KOPT-K1 (cell line): ENCODE data around the gene FHL1.

ENCODE experiments used
- H3K27ac ChIP-seq: fragments of 200-600 bp; sonication (generic); 2 replicates; pipeline ENCODE4 v1.5.1; 2016; ENCODE audit warnings: antibody characterized with exemption, mild to moderate bottlenecking, low read depth, low read length; ENCODE audit not compliant: poor library complexity, severe bottlenecking
- H3K36me3 ChIP-seq: fragments of 200-600 bp; sonication (generic); 2 replicates; pipeline ENCODE4 v1.5.1; 2017; ENCODE audit warnings: antibody characterized with exemption, mild to moderate bottlenecking, low read length, moderate library complexity; ENCODE audit not compliant: insufficient read depth
- H3K9me3 ChIP-seq: fragments of 200-600 bp; sonication (generic); 2 replicates; pipeline ENCODE4 v1.5.1; 2017; ENCODE audit warnings: antibody characterized with exemption, low read length, mild to moderate bottlenecking; ENCODE audit not compliant: insufficient read depth, poor library complexity, severe bottlenecking

Gene FHL1

GRCh38 chrX:136190038-136190713 is 42.8 kb downstream of the FHL1 start:
- Histone ChIP-seq H3K36me3 (no peaks in the 10 kb centered on the region), H3K27ac (no peak overlapping the region), H3K9me3 (no peaks in the 10 kb centered on the region)

- Histone ChIP-seq H3K36me3 (no peaks in the 10 kb centered on the region), H3K27ac (no peak overlapping the region), H3K9me3 (no peaks in the 10 kb centered on the region)
Measured at GRCh38 chrX:136191171-136191570, 43.8 kb downstream of the FHL1 start.

GRCh38 chrX:136192135-136192534 is 44.8 kb downstream of the FHL1 start:
- Histone ChIP-seq H3K27ac (no peak overlapping the region), H3K36me3 (no peaks in the 10 kb centered on the region), H3K9me3 (no peaks in the 10 kb centered on the region)

- no peak overlapping the region for H3K27ac ChIP-seq
- no peaks in the 10 kb centered on the region for H3K36me3 ChIP-seq
- H3K9me3 ChIP-seq, result no peaks in the 10 kb centered on the region
Measured at GRCh38 chrX:136192839-136193414, 45.6 kb downstream of the FHL1 start.

- H3K9me3 ChIP-seq, result no peaks in the 10 kb centered on the region
Measured at GRCh38 chrX:136193771-136194170, 46.4 kb downstream of the FHL1 start.

GRCh38 chrX:136194536-136194935 is 47.2 kb downstream of the FHL1 start:
- Histone ChIP-seq H3K36me3 (no peaks in the 10 kb centered on the region), H3K9me3 (no peaks in the 10 kb centered on the region), H3K27ac (no peak overlapping the region)

More at GRCh38 chrX:136193771-136194170, 46.4 kb downstream of the FHL1 start:
- Histone ChIP-seq H3K36me3 (no peaks in the 10 kb centered on the region), H3K27ac (no peak overlapping the region)

- Histone ChIP-seq H3K36me3 (no peaks in the 10 kb centered on the region), H3K27ac (no peak overlapping the region), H3K9me3 (no peaks in the 10 kb centered on the region)
Measured at GRCh38 chrX:136195247-136195646, 47.9 kb downstream of the FHL1 start.

GRCh38 chrX:136196691-136197155 is 49.4 kb downstream of the FHL1 start:
- no peaks in the 10 kb centered on the region for H3K9me3 ChIP-seq
- H3K36me3 ChIP-seq, result no peaks in the 10 kb centered on the region
- H3K27ac ChIP-seq, result no peak overlapping the region

- no peak overlapping the region for H3K27ac ChIP-seq
- no peaks in the 10 kb centered on the region for H3K9me3 ChIP-seq
- no peaks in the 10 kb centered on the region for H3K36me3 ChIP-seq
Measured at GRCh38 chrX:136198010-136198409, 50.7 kb downstream of the FHL1 start.

GRCh38 chrX:136198678-136199243 is 51.4 kb downstream of the FHL1 start:
- no peak overlapping the region for H3K27ac ChIP-seq
- no peaks in the 10 kb centered on the region for H3K9me3 ChIP-seq
- no peaks in the 10 kb centered on the region for H3K36me3 ChIP-seq

- H3K27ac ChIP-seq, result no peak overlapping the region
- H3K36me3 ChIP-seq, result no peaks in the 10 kb centered on the region
- H3K9me3 ChIP-seq, result no peaks in the 10 kb centered on the region
Measured at GRCh38 chrX:136199365-136199764, 52.0 kb downstream of the FHL1 start.

- Histone ChIP-seq H3K27ac (no peak overlapping the region), H3K9me3 (no peaks in the 10 kb centered on the region), H3K36me3 (no peaks in the 10 kb centered on the region)
Measured at GRCh38 chrX:136200466-136200865, 53.1 kb downstream of the FHL1 start.

- Histone ChIP-seq H3K36me3 (no peaks in the 10 kb centered on the region), H3K27ac (no peak overlapping the region), H3K9me3 (no peaks in the 10 kb centered on the region)
Measured at GRCh38 chrX:136201601-136202000, 54.3 kb downstream of the FHL1 start.

- Histone ChIP-seq H3K27ac (no peak overlapping the region), H3K9me3 (no peaks in the 10 kb centered on the region), H3K36me3 (peaks cover 10% of the 10 kb centered on the region)
Measured at GRCh38 chrX:136202889-136203288, 55.6 kb downstream of the FHL1 start.

- Histone ChIP-seq H3K27ac (no peak overlapping the region), H3K9me3 (no peaks in the 10 kb centered on the region), H3K36me3 (peaks cover 15% of the 10 kb centered on the region)
Measured at GRCh38 chrX:136203438-136203837, 56.1 kb downstream of the FHL1 start.

- Histone ChIP-seq H3K36me3 (peaks cover 15% of the 10 kb centered on the region), H3K9me3 (no peaks in the 10 kb centered on the region), H3K27ac (no peak overlapping the region)
Measured at GRCh38 chrX:136203951-136204350, 56.6 kb downstream of the FHL1 start.
